ENCODE data around the gene RAPGEFL1.
A peak's percentile ranks its signal among the peaks of the same experiment; 100 is the strongest.
"Not testable (repeated sequence)": the region's sequence is repeated elsewhere in the genome, so short reads cannot be mapped to it uniquely, and the experiment has no call there.

RAPGEFL1 gene

GRCh38 chr17:40177275-40177874 lies at the start of gene RAPGEFL1:
Gene RAPGEFL1, plus strand, starts transcription at chr17:40177470. Its CDS starts 392 bp downstream, at chr17:40177862.
- Mint-ChIP-seq H3K27me3 (no peaks in the 10 kb centered on the region), H3K4me3 (peak within 1 kb of the TSS; percentile 39)

GRCh38 chr17:40129498-40129897 lies 47.8 kb upstream of the RAPGEFL1 start:
- DNase-seq (no peak), ATAC-seq (no peak)
- Mint-ChIP-seq H3K27me3 (no peaks in the 10 kb centered on the region), H3K27ac (no peak overlapping the region), H3K4me3 (no peak overlapping the region), H3K36me3 (ENCODE audit: low read depth) (peaks cover 73% of the 10 kb centered on the region), H3K9me3 (no peaks in the 10 kb centered on the region), H3K4me1 (peaks cover 14% of the 10 kb centered on the region)

More at GRCh38 chr17:40177275-40177874, at the start of gene RAPGEFL1:
- H3K4me1 Mint-ChIP-seq, result peaks cover 10% of the 10 kb centered on the region
- ATAC-seq (peak; percentile 93), DNase-seq (peak; percentile 89)
- H3K36me3 Mint-ChIP-seq (ENCODE audit: low read depth), result peaks cover 16% of the 10 kb centered on the region
- H3K9me3 Mint-ChIP-seq, result no peaks in the 10 kb centered on the region
- H3K27ac Mint-ChIP-seq, result no peak within 1 kb of the TSS

GRCh38 chr17:40130352-40131042 lies 46.8 kb upstream of the RAPGEFL1 start:
- Mint-ChIP-seq H3K4me1 (peaks cover 9% of the 10 kb centered on the region), H3K27me3 (no peaks in the 10 kb centered on the region), H3K36me3 (ENCODE audit: low read depth) (peaks cover 77% of the 10 kb centered on the region), H3K9me3 (no peaks in the 10 kb centered on the region), H3K4me3 (no peak overlapping the region), H3K27ac (no peak overlapping the region)
- ATAC-seq, result no peak
- no peak for DNase-seq

- Mint-ChIP-seq H3K27me3 (no peaks in the 10 kb centered on the region), H3K4me3 (no peak overlapping the region), H3K27ac (no peak overlapping the region), H3K4me1 (peaks cover 18% of the 10 kb centered on the region), H3K36me3 (ENCODE audit: low read depth) (peaks cover 61% of the 10 kb centered on the region), H3K9me3 (no peaks in the 10 kb centered on the region)
- ATAC-seq, result no peak
- DNase-seq, result no peak
Measured at GRCh38 chr17:40134184-40134583, 43.1 kb upstream of the RAPGEFL1 start.

GRCh38 chr17:40135817-40136216 lies 41.5 kb upstream of the RAPGEFL1 start:
- H3K36me3 Mint-ChIP-seq (ENCODE audit: low read depth), result peaks cover 48% of the 10 kb centered on the region
- ATAC-seq, result no peak
- H3K4me1 Mint-ChIP-seq, result peaks cover 24% of the 10 kb centered on the region
- H3K27ac Mint-ChIP-seq, result peak overlapping the region; percentile 36
- no peaks in the 10 kb centered on the region for H3K27me3 Mint-ChIP-seq
- no peaks in the 10 kb centered on the region for H3K9me3 Mint-ChIP-seq
- DNase-seq, result no peak
- no peak overlapping the region for H3K4me3 Mint-ChIP-seq

GRCh38 chr17:40139566-40140058 lies 37.7 kb upstream of the RAPGEFL1 start:
- ATAC-seq, result no peak
- Mint-ChIP-seq H3K27me3 (no peaks in the 10 kb centered on the region), H3K36me3 (ENCODE audit: low read depth) (peaks cover 30% of the 10 kb centered on the region), H3K4me1 (peaks cover 38% of the 10 kb centered on the region), H3K9me3 (no peaks in the 10 kb centered on the region), H3K4me3 (peak overlapping the region; percentile 86), H3K27ac (peak overlapping the region; percentile 93)
- DNase-seq, result peak; percentile 19

GRCh38 chr17:40143166-40143565 lies 34.1 kb upstream of the RAPGEFL1 start:
- not testable (repeated sequence) for H3K27me3 Mint-ChIP-seq, DNase-seq, H3K9me3 Mint-ChIP-seq, H3K27ac Mint-ChIP-seq, H3K4me3 Mint-ChIP-seq, ATAC-seq
- H3K36me3 Mint-ChIP-seq (ENCODE audit: low read depth), result peaks cover 38% of the 10 kb centered on the region
- H3K4me1 Mint-ChIP-seq, result peaks cover 42% of the 10 kb centered on the region

GRCh38 chr17:40145476-40145875 lies 31.8 kb upstream of the RAPGEFL1 start:
- ATAC-seq, result no peak
- peaks cover 56% of the 10 kb centered on the region for H3K36me3 Mint-ChIP-seq (ENCODE audit: low read depth)
- H3K4me3 Mint-ChIP-seq, result no peak overlapping the region
- no peak for DNase-seq
- no peaks in the 10 kb centered on the region for H3K27me3 Mint-ChIP-seq
- H3K4me1 Mint-ChIP-seq, result peaks cover 45% of the 10 kb centered on the region
- H3K27ac Mint-ChIP-seq, result peak overlapping the region; percentile 18
- H3K9me3 Mint-ChIP-seq, result no peaks in the 10 kb centered on the region

- Mint-ChIP-seq H3K4me3 (no peak overlapping the region), H3K9me3 (peaks cover 3% of the 10 kb centered on the region), H3K36me3 (ENCODE audit: low read depth) (peaks cover 52% of the 10 kb centered on the region), H3K4me1 (peaks cover 46% of the 10 kb centered on the region), H3K27me3 (no peaks in the 10 kb centered on the region), H3K27ac (peak overlapping the region; percentile 67)
- ATAC-seq (no peak), DNase-seq (no peak)
Measured at GRCh38 chr17:40148527-40148926, 28.7 kb upstream of the RAPGEFL1 start.

- ATAC-seq (no peak), DNase-seq (no peak)
- no peak overlapping the region for H3K27ac Mint-ChIP-seq
- peaks cover 59% of the 10 kb centered on the region for H3K4me1 Mint-ChIP-seq
- H3K36me3 Mint-ChIP-seq (ENCODE audit: low read depth), result peaks cover 63% of the 10 kb centered on the region
- H3K9me3 Mint-ChIP-seq, result peaks cover 3% of the 10 kb centered on the region
- H3K27me3 Mint-ChIP-seq, result no peaks in the 10 kb centered on the region
- no peak overlapping the region for H3K4me3 Mint-ChIP-seq
Measured at GRCh38 chr17:40150276-40150675, 27.0 kb upstream of the RAPGEFL1 start.

- Mint-ChIP-seq H3K27ac (no peak overlapping the region), H3K4me1 (peaks cover 64% of the 10 kb centered on the region), H3K36me3 (ENCODE audit: low read depth) (peaks cover 63% of the 10 kb centered on the region), H3K4me3 (no peak overlapping the region), H3K27me3 (no peaks in the 10 kb centered on the region), H3K9me3 (peaks cover 3% of the 10 kb centered on the region)
- ATAC-seq (no peak), DNase-seq (no peak)
Measured at GRCh38 chr17:40151414-40151963, 25.8 kb upstream of the RAPGEFL1 start.

- peaks cover 3% of the 10 kb centered on the region for H3K9me3 Mint-ChIP-seq
- ATAC-seq (no peak), DNase-seq (no peak)
- H3K36me3 Mint-ChIP-seq (ENCODE audit: low read depth), result peaks cover 52% of the 10 kb centered on the region
- H3K4me1 Mint-ChIP-seq, result peaks cover 48% of the 10 kb centered on the region
- peak overlapping the region; percentile 95 for H3K27ac Mint-ChIP-seq
- H3K4me3 Mint-ChIP-seq, result no peak overlapping the region
- no peaks in the 10 kb centered on the region for H3K27me3 Mint-ChIP-seq
Measured at GRCh38 chr17:40153603-40154236, 23.6 kb upstream of the RAPGEFL1 start.

GRCh38 chr17:40157973-40158372 lies 19.3 kb upstream of the RAPGEFL1 start:
- Mint-ChIP-seq H3K27me3 (no peaks in the 10 kb centered on the region), H3K4me3 (no peak overlapping the region), H3K36me3 (ENCODE audit: low read depth) (peaks cover 43% of the 10 kb centered on the region), H3K27ac (no peak overlapping the region), H3K9me3 (peaks cover 3% of the 10 kb centered on the region), H3K4me1 (peaks cover 31% of the 10 kb centered on the region)
- DNase-seq, result no peak
- ATAC-seq, result no peak

- Mint-ChIP-seq H3K36me3 (ENCODE audit: low read depth) (peaks cover 43% of the 10 kb centered on the region), H3K9me3 (no peaks in the 10 kb centered on the region), H3K27ac (no peak overlapping the region), H3K4me3 (no peak overlapping the region), H3K4me1 (peaks cover 25% of the 10 kb centered on the region), H3K27me3 (no peaks in the 10 kb centered on the region)
- ATAC-seq, result no peak
- no peak for DNase-seq
Measured at GRCh38 chr17:40158438-40159013, 18.7 kb upstream of the RAPGEFL1 start.
